ENCODE measurements around the gene SEC31A.
A peak's percentile ranks its signal among the peaks of the same experiment; 100 is the strongest.

Gene SEC31A

DNA sequence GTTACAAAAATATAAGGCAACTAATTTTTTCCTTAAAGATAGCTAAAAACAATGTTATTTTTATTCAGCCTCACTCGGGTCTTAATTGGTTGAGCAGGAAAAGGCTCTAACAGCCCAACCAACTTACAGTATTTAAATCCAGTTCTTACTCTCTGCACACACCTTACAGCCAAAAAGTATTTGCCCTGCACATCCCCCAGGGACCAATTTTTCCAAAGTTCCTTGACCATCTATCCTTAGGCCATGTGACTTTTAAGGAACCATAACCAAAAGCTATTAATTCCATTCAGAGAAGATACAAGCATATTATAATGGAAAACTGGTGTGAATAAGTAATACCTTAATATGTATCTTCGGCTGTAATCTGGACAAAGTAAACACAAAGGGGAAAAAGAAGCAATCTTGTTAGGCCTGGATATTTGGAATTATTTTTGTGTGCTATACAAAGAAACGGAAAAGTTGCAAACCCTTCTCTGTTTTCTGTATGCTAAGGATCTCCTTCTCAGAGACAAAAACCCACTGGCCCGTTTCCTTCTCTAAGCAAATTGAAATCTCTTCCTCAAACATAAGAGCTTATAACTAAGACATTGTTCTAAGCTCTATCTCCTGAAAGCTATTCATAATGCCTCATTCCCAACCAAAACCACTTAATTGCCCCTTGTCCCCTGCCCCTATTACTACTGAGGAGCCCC is 8.6 kb upstream of the SEC31A start:
- TF ChIP-seq, protein P1, sequence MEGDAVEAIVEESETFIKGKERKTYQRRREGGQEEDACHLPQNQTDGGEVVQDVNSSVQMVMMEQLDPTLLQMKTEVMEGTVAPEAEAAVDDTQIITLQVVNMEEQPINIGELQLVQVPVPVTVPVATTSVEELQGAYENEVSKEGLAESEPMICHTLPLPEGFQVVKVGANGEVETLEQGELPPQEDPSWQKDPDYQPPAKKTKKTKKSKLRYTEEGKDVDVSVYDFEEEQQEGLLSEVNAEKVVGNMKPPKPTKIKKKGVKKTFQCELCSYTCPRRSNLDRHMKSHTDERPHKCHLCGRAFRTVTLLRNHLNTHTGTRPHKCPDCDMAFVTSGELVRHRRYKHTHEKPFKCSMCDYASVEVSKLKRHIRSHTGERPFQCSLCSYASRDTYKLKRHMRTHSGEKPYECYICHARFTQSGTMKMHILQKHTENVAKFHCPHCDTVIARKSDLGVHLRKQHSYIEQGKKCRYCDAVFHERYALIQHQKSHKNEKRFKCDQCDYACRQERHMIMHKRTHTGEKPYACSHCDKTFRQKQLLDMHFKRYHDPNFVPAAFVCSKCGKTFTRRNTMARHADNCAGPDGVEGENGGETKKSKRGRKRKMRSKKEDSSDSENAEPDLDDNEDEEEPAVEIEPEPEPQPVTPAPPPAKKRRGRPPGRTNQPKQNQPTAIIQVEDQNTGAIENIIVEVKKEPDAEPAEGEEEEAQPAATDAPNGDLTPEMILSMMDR (IDR thresholded peaks at IDR 0.05; ENCODE audit: low read depth, low read length) = no peak
- Histone ChIP-seq H3K27me3 (no peaks in the 10 kb centered on the region), H3K36me3 (peaks cover 33% of the 10 kb centered on the region), H3K4me1 (no peaks in the 10 kb centered on the region), H3K4me3 (ENCODE audit: low read depth, low read length) (peak overlapping the region; percentile 74), H3K9me3 (no peaks in the 10 kb centered on the region)
- DNase-seq = no peak

DNA sequence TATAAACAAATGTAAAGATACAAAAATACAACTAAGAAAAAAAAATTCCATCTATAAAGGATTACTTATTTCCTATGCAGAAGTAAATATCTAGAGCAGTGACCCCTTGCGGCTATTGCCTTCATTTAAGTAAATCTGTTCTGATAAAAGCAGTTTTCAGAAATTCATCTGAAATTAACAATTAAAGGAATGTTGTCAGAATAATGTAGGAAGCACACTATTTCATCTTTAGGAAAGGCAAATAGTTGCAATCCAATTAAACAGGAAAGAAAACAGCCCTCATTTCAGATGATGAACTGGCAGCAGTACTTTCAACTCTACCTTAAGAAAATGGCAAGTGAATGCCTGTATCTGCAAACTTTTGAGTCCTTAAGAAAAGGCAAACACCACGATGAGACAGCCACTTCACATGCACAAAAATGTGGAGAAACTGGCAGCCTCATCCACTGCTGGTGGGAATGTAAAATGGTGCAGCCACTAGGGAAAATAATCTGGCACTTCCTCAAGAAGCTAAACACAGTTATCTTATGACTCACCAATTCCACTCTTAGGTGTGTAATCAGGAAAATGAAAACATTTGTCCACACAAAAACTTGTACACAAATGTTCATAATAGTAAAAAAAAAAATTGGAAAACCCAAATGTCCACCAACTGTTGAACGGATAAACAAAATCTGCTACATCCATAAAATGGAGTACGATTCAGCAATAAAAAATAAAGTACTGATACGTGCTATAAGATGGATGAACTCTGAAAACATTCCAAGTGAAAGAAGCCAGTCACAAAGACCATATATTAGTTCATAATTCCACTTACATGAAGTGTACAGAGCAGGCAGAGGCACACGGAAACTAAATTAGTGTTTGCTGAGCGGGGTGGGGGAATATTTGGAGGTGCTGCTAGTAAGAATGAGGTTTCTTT is 7.6 kb upstream of the SEC31A start:
- peak; percentile 24 for DNase-seq
- H3K9me3 ChIP-seq = no peaks in the 10 kb centered on the region
- H3K27me3 ChIP-seq = no peaks in the 10 kb centered on the region
- no peaks in the 10 kb centered on the region for H3K4me1 ChIP-seq
- TF ChIP-seq, protein P1 (IDR thresholded peaks at IDR 0.05; ENCODE audit: low read depth, low read length) = peak; percentile 56
- H3K4me3 ChIP-seq (ENCODE audit: low read depth, low read length) = peak overlapping the region; percentile 74
- peaks cover 41% of the 10 kb centered on the region for H3K36me3 ChIP-seq

DNA sequence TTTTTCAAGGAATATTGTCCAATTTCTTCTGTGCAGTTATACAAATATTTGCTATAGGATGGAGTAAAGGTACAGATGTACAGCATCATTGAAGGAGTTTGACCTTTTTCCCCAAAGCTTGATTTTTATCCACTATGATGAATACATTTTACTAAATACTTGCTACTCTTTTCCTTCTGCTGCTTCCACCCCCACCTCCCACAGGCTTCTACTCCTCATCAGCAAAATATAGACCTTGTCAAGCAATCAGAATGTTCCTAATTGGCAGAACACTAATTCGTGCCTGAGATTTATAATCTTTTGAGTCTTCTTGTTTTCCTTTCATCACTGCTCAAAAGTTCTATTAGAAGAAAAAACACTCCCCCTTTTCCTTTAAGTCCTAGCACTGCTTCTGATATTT is 5.8 kb upstream of the SEC31A start:
- H3K4me1 ChIP-seq = peaks cover 2% of the 10 kb centered on the region; the same call in 1 of the 2 replicates
- TF ChIP-seq, protein P1 (IDR thresholded peaks at IDR 0.05; ENCODE audit: low read depth, low read length) = no peak
- peaks cover 50% of the 10 kb centered on the region for H3K36me3 ChIP-seq
- H3K4me3 ChIP-seq (ENCODE audit: low read depth, low read length) = no peak overlapping the region
- no peak for DNase-seq
- no peaks in the 10 kb centered on the region for H3K9me3 ChIP-seq
- no peaks in the 10 kb centered on the region for H3K27me3 ChIP-seq

DNA sequence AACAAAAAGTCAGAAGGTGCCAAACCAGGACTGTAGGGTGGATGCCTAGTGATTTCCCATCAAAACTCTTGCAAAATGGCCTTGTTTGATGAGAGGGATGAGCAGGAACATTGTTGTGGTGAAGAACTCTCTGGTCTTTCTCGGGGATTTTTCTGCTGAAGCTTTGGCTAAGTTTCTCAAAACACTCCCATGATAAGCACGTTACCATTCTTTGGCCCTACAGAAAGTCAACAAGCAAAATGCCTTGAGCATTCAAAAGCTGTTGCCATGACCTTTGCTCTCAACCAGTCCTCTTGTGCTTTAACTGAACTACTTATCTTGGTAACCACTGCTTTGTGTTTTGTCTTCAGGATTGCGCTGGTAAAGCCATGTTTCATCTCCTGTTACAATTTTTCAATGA is 3.0 kb upstream of the SEC31A start:
- no peak for DNase-seq
- Histone ChIP-seq H3K9me3 (no peaks in the 10 kb centered on the region), H3K4me1 (peaks cover 3% of the 10 kb centered on the region; the same call in 1 of the 2 replicates), H3K36me3 (peaks cover 50% of the 10 kb centered on the region), H3K27me3 (no peaks in the 10 kb centered on the region), H3K4me3 (ENCODE audit: low read depth, low read length) (no peak overlapping the region)
- TF ChIP-seq, protein P1 (IDR thresholded peaks at IDR 0.05; ENCODE audit: low read depth, low read length) = no peak

DNA sequence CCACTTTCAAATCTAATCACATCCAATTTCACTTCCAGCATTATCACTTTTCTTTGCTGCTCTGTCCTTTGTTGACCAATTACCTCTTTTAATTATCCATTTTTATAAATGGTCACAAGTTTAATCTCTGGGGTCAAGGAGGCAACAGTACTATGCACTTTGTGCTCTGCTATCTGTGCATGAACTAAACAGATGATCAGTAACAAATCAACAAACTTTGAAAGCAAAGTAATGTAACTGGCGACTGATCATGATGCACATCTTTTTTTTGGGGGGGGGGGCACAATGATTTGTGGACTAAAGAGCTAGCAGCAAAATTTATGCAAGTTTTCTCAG is 1.5 kb upstream of the SEC31A start:
- Histone ChIP-seq H3K27me3 (no peaks in the 10 kb centered on the region), H3K4me3 (ENCODE audit: low read depth, low read length) (no peak overlapping the region), H3K4me1 (peaks cover 3% of the 10 kb centered on the region; the same call in 1 of the 2 replicates), H3K36me3 (peaks cover 44% of the 10 kb centered on the region), H3K9me3 (no peaks in the 10 kb centered on the region)
- TF ChIP-seq, protein P1 (IDR thresholded peaks at IDR 0.05; ENCODE audit: low read depth, low read length) = no peak
- DNase-seq = no peak
